Activated CD8-positive, alpha-beta memory T cell treated with anti-CD3 and anti-CD28 coated beads for 36 hours (primary cell): ENCODE results near the gene FSTL4. TPM values are rescaled to one million over a fixed set of nuclear protein-coding genes. Genes with fewer than 3 reads are reported as not detected.

ENCODE experiments used
- CTCF ChIA-PET: fragments of 350-600 bp; sonication (Branson Sonifier 250); formaldehyde crosslinking; loops from one replicate; lab custom pipeline; 2021; ENCODE audit warnings: antibody characterized with exemption; lab: Charles Lee
- POLR2A ChIA-PET: fragments of 350-600 bp; sonication (Branson Sonifier 250); formaldehyde crosslinking; loops from one replicate; lab custom pipeline; 2021; ENCODE audit warnings: antibody characterized with exemption; lab: Charles Lee
- total RNA-seq, 2 experiments: library from RNA; stranded (reverse); gene quantifications; one replicate each; pipeline ENCODE4 v1.2.3, GENCODE V29; 2021

FSTL4 gene
- total RNA-seq, 2 experiments from 2014 or later, result 0.30 TPM; not detected in 1

- ChIA-PET POLR2A (no interaction called here), CTCF (no interaction called here)
These were observed 448.5 kb downstream of the FSTL4 start for GRCh38 chr5:133163839-133164238.

GRCh38 chr5:133159543-133159942 lies 452.8 kb downstream of the FSTL4 start:
- ChIA-PET POLR2A (no interaction called here), CTCF (no interaction called here)

DNA sequence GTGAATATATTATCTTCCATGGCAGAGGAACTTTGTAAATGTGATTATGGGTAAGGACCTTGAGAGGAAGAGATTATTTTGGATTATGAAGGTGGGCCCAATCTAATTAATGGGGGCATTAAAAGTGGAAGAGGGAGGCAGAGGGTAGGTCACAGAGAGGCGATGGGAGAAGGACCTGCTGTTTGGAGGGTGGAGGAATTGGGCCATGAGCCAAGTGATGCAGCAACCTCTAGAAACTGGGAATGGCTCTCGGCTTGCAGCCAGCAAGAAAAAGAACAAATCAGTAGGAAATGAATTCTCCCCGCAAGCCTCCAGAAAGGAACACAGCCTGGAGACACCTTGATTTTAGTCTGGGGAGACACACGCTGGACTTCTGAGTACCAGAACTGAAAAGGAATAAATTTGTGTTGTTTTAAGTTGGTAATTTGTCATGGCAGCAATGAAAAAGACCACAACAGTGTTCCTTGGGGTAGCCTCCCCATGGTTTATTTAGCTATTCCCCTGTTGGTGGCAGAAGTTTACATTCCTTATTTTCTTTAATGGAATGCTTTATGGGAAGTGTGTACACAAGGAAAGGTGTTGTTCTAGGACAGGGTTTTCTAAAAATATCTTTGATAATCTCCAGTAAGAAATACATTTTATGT lies 456.9 kb downstream of the FSTL4 start:
- POLR2A ChIA-PET, result no interaction called here
- CTCF ChIA-PET, result no interaction called here

GRCh38 chr5:133154274-133155075 lies 457.9 kb downstream of the FSTL4 start:
- ChIA-PET POLR2A (no interaction called here), CTCF (no interaction called here)

GRCh38 chr5:133150909-133151544 lies 461.3 kb downstream of the FSTL4 start:
- POLR2A ChIA-PET, result no interaction called here
- CTCF ChIA-PET, result no interaction called here

DNA sequence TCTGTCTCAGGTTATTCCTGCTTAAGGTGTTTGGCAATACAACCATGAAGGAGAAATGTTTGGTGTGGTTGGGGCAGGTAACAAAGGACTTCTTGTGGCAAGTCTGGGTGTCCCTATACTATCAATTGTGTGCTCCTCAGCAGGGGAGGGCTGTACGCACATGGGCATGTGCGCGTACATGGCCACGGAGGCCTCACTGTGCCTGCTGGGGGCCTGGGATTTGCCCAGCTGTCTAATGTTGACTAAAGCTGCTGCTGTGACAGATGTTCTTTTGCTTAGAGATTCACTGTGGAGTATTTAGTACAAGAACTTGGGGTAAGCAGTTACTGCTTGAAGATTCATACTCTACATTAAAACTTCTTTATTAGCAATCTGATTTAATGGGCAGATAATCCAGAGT lies 463.0 kb downstream of the FSTL4 start:
- CTCF ChIA-PET, result no interaction called here
- POLR2A ChIA-PET, result no interaction called here

GRCh38 chr5:133147815-133148567 lies 464.4 kb downstream of the FSTL4 start:
- ChIA-PET CTCF (no interaction called here), POLR2A (no interaction called here)

DNA sequence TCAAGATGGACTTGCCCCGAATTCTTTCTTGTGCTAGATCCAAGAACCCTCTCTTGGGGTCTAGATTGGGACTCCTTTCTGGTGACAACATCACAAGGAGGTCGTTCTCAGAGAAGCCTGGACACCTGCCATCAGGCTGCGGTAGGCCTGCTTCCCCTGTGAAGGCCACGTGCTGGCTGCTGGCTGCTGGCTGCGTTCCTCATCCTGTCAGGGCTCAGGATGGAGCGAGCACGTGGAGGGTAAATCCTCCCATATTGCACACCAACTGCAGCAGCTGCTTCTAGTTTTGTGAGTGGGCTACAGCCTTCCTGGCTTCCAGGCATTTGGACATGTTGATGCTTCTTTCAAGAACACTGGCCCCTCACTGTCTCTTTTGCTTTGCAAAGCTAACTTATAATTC lies 464.9 kb downstream of the FSTL4 start:
- CTCF ChIA-PET, result no interaction called here
- POLR2A ChIA-PET, result no interaction called here
